ENCODE results near the gene LCN10. TPM values are rescaled to one million over a fixed set of nuclear protein-coding genes. Genes with fewer than 3 reads are reported as not detected.

The LCN10 gene
- total and polyA plus RNA-seq, 9 of the 15 experiments (the other 6 are each of a cell fraction or from before 2014, with no cell fraction given): 0.10 to 0.21 (median 0.14) TPM; not detected in 6

GRCh38 chr9:136726631-136727191 is 16.0 kb downstream of the LCN10 start (continued):
- no peak for TF ChIP-seq GATAD2B (IDR thresholded peaks at IDR 0.05; ENCODE audit: borderline replicate concordance)
- TF ChIP-seq NFIX (CRISPR knock-in tag; IDR thresholded peaks at IDR 0.05; ENCODE audit: low read depth): no peak
- peak; percentile 43 for TF ChIP-seq PKNOX1 (IDR thresholded peaks at IDR 0.05)
- no peak for TF ChIP-seq NR1H2 (CRISPR knock-in tag; IDR thresholded peaks at IDR 0.05)
- peak in 1 of 2 experiments; percentile 50 for TF ChIP-seq AFF1 (IDR thresholded peaks at IDR 0.05; ENCODE audit: low read depth in 1 of 2, partially characterized antibody in 2 of 2)
- no peak for TF ChIP-seq ILF3 (IDR thresholded peaks at IDR 0.05; ENCODE audit: borderline replicate concordance)
- TF ChIP-seq RBFOX2 (IDR thresholded peaks at IDR 0.05; ENCODE audit: low read depth, low read length): peak; percentile 10
- TF ChIP-seq MYC (IDR thresholded peaks at IDR 0.05; ENCODE audit: low read depth, low read length): peak; percentile 43; the same call in 1 of the 2 replicates
- no peak for TF ChIP-seq MYC (CRISPR knock-in tag; IDR thresholded peaks at IDR 0.05; ENCODE audit: borderline replicate concordance, low read depth)
- TF ChIP-seq RBM25 (IDR thresholded peaks at IDR 0.05; ENCODE audit: low read depth, low read length, severe bottlenecking): no peak
- TF ChIP-seq ZMIZ1 (IDR thresholded peaks at IDR 0.05; ENCODE audit: low read depth in 2 of 2, low read length in 2 of 2): no peak
- TF ChIP-seq CBX2 (IDR thresholded peaks at IDR 0.05; ENCODE audit: insufficient read depth, low read length, poor library complexity, severe bottlenecking): no peak
- no peak; the same call in 1 of the 2 replicates for TF ChIP-seq ZBTB26 (CRISPR knock-in tag; IDR thresholded peaks at IDR 0.05)
- TF ChIP-seq WHSC1 (IDR thresholded peaks at IDR 0.05; ENCODE audit: low read length): no peak
- TF ChIP-seq NR0B1 (IDR thresholded peaks at IDR 0.05; ENCODE audit: partially characterized antibody): no peak
- no peak for TF ChIP-seq CTBP1 (IDR thresholded peaks at IDR 0.05; ENCODE audit: borderline replicate concordance)
